ENCODE measurements around the gene LRP2.
A peak's percentile ranks its signal among the peaks of the same experiment; 100 is the strongest.
"Not testable (repeated sequence)": the region's sequence is repeated elsewhere in the genome, so short reads cannot be mapped to it uniquely, and the experiment has no call there.

LRP2 gene

GRCh38 chr2:169285531-169286235 lies 76.7 kb downstream of the LRP2 start:
- no peak overlapping the region for H3K9ac ChIP-seq
- H3K4me2 ChIP-seq (ENCODE audit: low read length): no peak overlapping the region
- no peaks in the 10 kb centered on the region for H3K4me1 ChIP-seq
- no peak overlapping the region for H3K27ac ChIP-seq
- H3K36me3 ChIP-seq (ENCODE audit: control insufficient read depth, insufficient read depth, low read length): no peaks in the 10 kb centered on the region
- H3K9me3 ChIP-seq (ENCODE audit: control insufficient read depth, low read length): no peaks in the 10 kb centered on the region
- no peak overlapping the region for H3K4me3 ChIP-seq (ENCODE audit: low read depth, low read length)
- TF ChIP-seq CTCF (IDR thresholded peaks at IDR 0.05): no peak
- H2AFZ ChIP-seq: no peak overlapping the region
- H3K79me2 ChIP-seq: no peaks in the 10 kb centered on the region
- no peaks in the 10 kb centered on the region for H3K27me3 ChIP-seq (ENCODE audit: control insufficient read depth, insufficient read depth, low read length)

- H3K79me2 ChIP-seq: no peaks in the 10 kb centered on the region
- H3K4me3 ChIP-seq (ENCODE audit: low read depth, low read length): no peak overlapping the region
- H3K9me3 ChIP-seq (ENCODE audit: control insufficient read depth, low read length): no peaks in the 10 kb centered on the region
- H3K27ac ChIP-seq: no peak overlapping the region
- no peaks in the 10 kb centered on the region for H3K27me3 ChIP-seq (ENCODE audit: control insufficient read depth, insufficient read depth, low read length)
- H3K4me1 ChIP-seq: no peaks in the 10 kb centered on the region
- H3K36me3 ChIP-seq (ENCODE audit: control insufficient read depth, insufficient read depth, low read length): no peaks in the 10 kb centered on the region
- H2AFZ ChIP-seq: no peak overlapping the region
- no peak for TF ChIP-seq CTCF (IDR thresholded peaks at IDR 0.05)
- no peak overlapping the region for H3K4me2 ChIP-seq (ENCODE audit: low read length)
- H3K9ac ChIP-seq: no peak overlapping the region
These were observed 81.8 kb downstream of the LRP2 start for GRCh38 chr2:169280502-169280901.

GRCh38 chr2:169275696-169276444 lies 86.5 kb downstream of the LRP2 start:
- no peak overlapping the region for H3K9ac ChIP-seq
- no peaks in the 10 kb centered on the region for H3K79me2 ChIP-seq

GRCh38 chr2:169272010-169272409 lies 90.3 kb downstream of the LRP2 start:
- Histone ChIP-seq H3K4me1 (no peaks in the 10 kb centered on the region), H3K27me3 (ENCODE audit: control insufficient read depth, insufficient read depth, low read length) (no peaks in the 10 kb centered on the region), H3K79me2 (no peaks in the 10 kb centered on the region), H3K4me3 (ENCODE audit: low read depth, low read length) (no peak overlapping the region), H3K9ac (no peak overlapping the region), H3K36me3 (ENCODE audit: control insufficient read depth, insufficient read depth, low read length) (no peaks in the 10 kb centered on the region), H3K27ac (no peak overlapping the region), H3K9me3 (ENCODE audit: control insufficient read depth, low read length) (no peaks in the 10 kb centered on the region), H2AFZ (no peak overlapping the region), H3K4me2 (ENCODE audit: low read length) (no peak overlapping the region)
- no peak for TF ChIP-seq CTCF (IDR thresholded peaks at IDR 0.05)

More at GRCh38 chr2:169275696-169276444, 86.5 kb downstream of the LRP2 start:
- no peak overlapping the region for H3K4me3 ChIP-seq (ENCODE audit: low read depth, low read length)
- H3K9me3 ChIP-seq (ENCODE audit: control insufficient read depth, low read length): no peaks in the 10 kb centered on the region
- no peak overlapping the region for H3K4me2 ChIP-seq (ENCODE audit: low read length)
- no peaks in the 10 kb centered on the region for H3K4me1 ChIP-seq
- no peaks in the 10 kb centered on the region for H3K27me3 ChIP-seq (ENCODE audit: control insufficient read depth, insufficient read depth, low read length)
- TF ChIP-seq CTCF (IDR thresholded peaks at IDR 0.05): peak; percentile 8
- H3K36me3 ChIP-seq (ENCODE audit: control insufficient read depth, insufficient read depth, low read length): no peaks in the 10 kb centered on the region
- no peak overlapping the region for H3K27ac ChIP-seq
- H2AFZ ChIP-seq: no peak overlapping the region

- not testable (repeated sequence) for H3K9ac ChIP-seq; H2AFZ ChIP-seq; H3K79me2 ChIP-seq; H3K4me2 ChIP-seq (ENCODE audit: low read length); H3K4me1 ChIP-seq; H3K27me3 ChIP-seq (ENCODE audit: control insufficient read depth, insufficient read depth, low read length); H3K9me3 ChIP-seq (ENCODE audit: control insufficient read depth, low read length); H3K4me3 ChIP-seq (ENCODE audit: low read depth, low read length); H3K27ac ChIP-seq; H3K36me3 ChIP-seq (ENCODE audit: control insufficient read depth, insufficient read depth, low read length)
These were observed 91.8 kb downstream of the LRP2 start for GRCh38 chr2:169270574-169270973.
